Measurements from ENCODE around the gene SAMD4A.

Gene SAMD4A

GRCh38 chr14:54763761-54764160 lies 196.8 kb downstream of the SAMD4A start:
- Histone ChIP-seq H3K4me2 (ENCODE audit: low read length) (no peak overlapping the region), H3K9ac (ENCODE audit: low read length) (no peak overlapping the region), H3K4me3 (ENCODE audit: low read depth, low read length, poor library complexity, severe bottlenecking) (no peak overlapping the region), H3K36me3 (ENCODE audit: insufficient read depth, low read length) (no peaks in the 10 kb centered on the region), H3F3A (ENCODE audit: insufficient read depth, low read length) (no peaks in the 10 kb centered on the region), H3K4me1 (ENCODE audit: insufficient read depth, low read length, severe bottlenecking) (no peaks in the 10 kb centered on the region), H4K20me1 (ENCODE audit: insufficient read depth, low read length) (no peaks in the 10 kb centered on the region), H3K9me3 (ENCODE audit: low read length) (no peaks in the 10 kb centered on the region), H3K27me3 (ENCODE audit: insufficient read depth, low read length) (peaks cover 5% of the 10 kb centered on the region; the same call in 1 of the 2 replicates), H3K79me2 (ENCODE audit: insufficient read depth, low read length) (no peaks in the 10 kb centered on the region), H2AFZ (ENCODE audit: low read length) (no peak overlapping the region), H3K27ac (ENCODE audit: low read depth, low read length, poor library complexity, severe bottlenecking) (no peak overlapping the region), H3K9me2 (ENCODE audit: low read depth, low read length) (no peaks in the 10 kb centered on the region)
- TF ChIP-seq EZH2 (IDR thresholded peaks at IDR 0.05; ENCODE audit: borderline replicate concordance, low read length): no peak
- TF ChIP-seq CTCF (IDR thresholded peaks at IDR 0.05; ENCODE audit: low read length): no peak

- no peaks in the 10 kb centered on the region for H3F3A ChIP-seq (ENCODE audit: insufficient read depth, low read length)
- H3K9ac ChIP-seq (ENCODE audit: low read length): no peak overlapping the region
- H3K27ac ChIP-seq (ENCODE audit: low read depth, low read length, poor library complexity, severe bottlenecking): no peak overlapping the region
- no peaks in the 10 kb centered on the region for H4K20me1 ChIP-seq (ENCODE audit: insufficient read depth, low read length)
- H3K9me3 ChIP-seq (ENCODE audit: low read length): no peaks in the 10 kb centered on the region
- H3K27me3 ChIP-seq (ENCODE audit: insufficient read depth, low read length): 0 out of 2 replicates have a peak, but pooled peaks cover 5% of the 10 kb centered on the region
- no peaks in the 10 kb centered on the region for H3K36me3 ChIP-seq (ENCODE audit: insufficient read depth, low read length)
- H3K79me2 ChIP-seq (ENCODE audit: insufficient read depth, low read length): no peaks in the 10 kb centered on the region
- H3K9me2 ChIP-seq (ENCODE audit: low read depth, low read length): no peaks in the 10 kb centered on the region
- no peak overlapping the region for H3K4me2 ChIP-seq (ENCODE audit: low read length)
- TF ChIP-seq EZH2 (IDR thresholded peaks at IDR 0.05; ENCODE audit: borderline replicate concordance, low read length): no peak
- TF ChIP-seq CTCF (IDR thresholded peaks at IDR 0.05; ENCODE audit: low read length): no peak
- H2AFZ ChIP-seq (ENCODE audit: low read length): no peak overlapping the region
- no peak overlapping the region for H3K4me3 ChIP-seq (ENCODE audit: low read depth, low read length, poor library complexity, severe bottlenecking)
- no peaks in the 10 kb centered on the region for H3K4me1 ChIP-seq (ENCODE audit: insufficient read depth, low read length, severe bottlenecking)
These were observed 199.6 kb downstream of the SAMD4A start for GRCh38 chr14:54766276-54767138.

- Histone ChIP-seq H3K36me3 (ENCODE audit: insufficient read depth, low read length) (no peaks in the 10 kb centered on the region), H3K4me1 (ENCODE audit: insufficient read depth, low read length, severe bottlenecking) (no peaks in the 10 kb centered on the region), H3K9me2 (ENCODE audit: low read depth, low read length) (no peaks in the 10 kb centered on the region), H3K79me2 (ENCODE audit: insufficient read depth, low read length) (no peaks in the 10 kb centered on the region), H3F3A (ENCODE audit: insufficient read depth, low read length) (no peaks in the 10 kb centered on the region), H2AFZ (ENCODE audit: low read length) (no peak overlapping the region), H3K9ac (ENCODE audit: low read length) (no peak overlapping the region), H3K9me3 (ENCODE audit: low read length) (no peaks in the 10 kb centered on the region), H3K27ac (ENCODE audit: low read depth, low read length, poor library complexity, severe bottlenecking) (no peak overlapping the region), H3K4me2 (ENCODE audit: low read length) (no peak overlapping the region), H3K27me3 (ENCODE audit: insufficient read depth, low read length) (0 out of 2 replicates have a peak, but pooled peaks cover 5% of the 10 kb centered on the region), H4K20me1 (ENCODE audit: insufficient read depth, low read length) (no peaks in the 10 kb centered on the region), H3K4me3 (ENCODE audit: low read depth, low read length, poor library complexity, severe bottlenecking) (no peak overlapping the region)
- TF ChIP-seq CTCF (IDR thresholded peaks at IDR 0.05; ENCODE audit: low read length) (no peak), EZH2 (IDR thresholded peaks at IDR 0.05; ENCODE audit: borderline replicate concordance, low read length) (no peak)
These were observed 200.2 kb downstream of the SAMD4A start for GRCh38 chr14:54767139-54767431.

Measured in OCI-LY1 (cell line).